Heart left ventricle (tissue), 13 donors: ENCODE results near the gene EEF2K.

Experiments used
- POLR2A ChIP-seq, 2 donors: fragments of 450-650 bp; IDR thresholded peaks; one replicate each; pipeline ENCODE4 v1.6.1; 2017; ENCODE audit warnings: antibody characterized with exemption in 2 of 2, mild to moderate bottlenecking in 2 of 2, moderate library complexity in 2 of 2
- TF ChIP-seq, protein P1 (sequence below), 12 donors: fragments of 200-600 bp; sonication (generic) in 4 of 12; IDR thresholded peaks; one replicate each; pipeline versions ENCODE4 v1.5.0 to v1.8.0; 2018 to 2022; ENCODE audit warnings: antibody characterized with exemption in 12 of 12, mild to moderate bottlenecking in 5 of 12
- donor health status: ischemic (EF 13 %, LVEDD 7.1; RV severe dilation, severe dysfunction).
- donor health status: DM: no; HTN: yes; CAD: no.
- donor health status: DM: no; HTN: no; CAD: no.
- donor health status: ischemic (EF 25% LVEDD 6.9; RV normal size, moderate dysfunction).
- donor health status: ischemic (EF 25% LVEDD 5.7; RV mildly dilated, moderate dysfunction).
- donor health status: ischemic (EF 35%, LVEDD 5.7; RV mildly dilated, moderate dysfunction).
- donor health status: nonischemic (EF 11% LVEDD 7.7; RV severe dilation, severe dysfunction).
- donor health status: DM: yes; HTN: yes; CAD: no.
- donor health status: PGD.
- donor health status: ischemic (EF 29% LVEDD 5.4; RV normal size, mild dysfunction).
- donor health status: nonischemic (EF 23%, LVEDD 6.1; RV moderate dilation, normal function).

DNA sequence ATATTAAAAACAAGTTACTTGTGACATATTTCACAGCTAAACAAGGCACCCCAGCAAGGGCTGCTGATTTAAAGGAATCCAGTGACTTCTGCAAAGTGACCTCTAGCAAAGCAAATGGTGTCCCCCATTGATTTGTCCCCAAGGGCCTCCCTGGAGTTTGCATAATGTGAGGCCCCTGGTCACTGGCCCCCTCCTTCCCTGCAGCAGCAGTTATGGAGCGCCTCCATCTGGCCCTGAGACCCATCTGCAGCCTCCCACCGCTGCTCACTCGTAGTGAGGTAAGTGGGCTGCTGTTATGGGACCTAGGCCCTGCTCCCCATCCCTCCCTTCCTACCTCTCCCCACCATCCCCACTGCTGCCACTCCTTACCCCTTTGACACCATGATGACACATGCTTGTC is 19.6 kb upstream of the EEF2K start:
- TF ChIP-seq, protein P1, sequence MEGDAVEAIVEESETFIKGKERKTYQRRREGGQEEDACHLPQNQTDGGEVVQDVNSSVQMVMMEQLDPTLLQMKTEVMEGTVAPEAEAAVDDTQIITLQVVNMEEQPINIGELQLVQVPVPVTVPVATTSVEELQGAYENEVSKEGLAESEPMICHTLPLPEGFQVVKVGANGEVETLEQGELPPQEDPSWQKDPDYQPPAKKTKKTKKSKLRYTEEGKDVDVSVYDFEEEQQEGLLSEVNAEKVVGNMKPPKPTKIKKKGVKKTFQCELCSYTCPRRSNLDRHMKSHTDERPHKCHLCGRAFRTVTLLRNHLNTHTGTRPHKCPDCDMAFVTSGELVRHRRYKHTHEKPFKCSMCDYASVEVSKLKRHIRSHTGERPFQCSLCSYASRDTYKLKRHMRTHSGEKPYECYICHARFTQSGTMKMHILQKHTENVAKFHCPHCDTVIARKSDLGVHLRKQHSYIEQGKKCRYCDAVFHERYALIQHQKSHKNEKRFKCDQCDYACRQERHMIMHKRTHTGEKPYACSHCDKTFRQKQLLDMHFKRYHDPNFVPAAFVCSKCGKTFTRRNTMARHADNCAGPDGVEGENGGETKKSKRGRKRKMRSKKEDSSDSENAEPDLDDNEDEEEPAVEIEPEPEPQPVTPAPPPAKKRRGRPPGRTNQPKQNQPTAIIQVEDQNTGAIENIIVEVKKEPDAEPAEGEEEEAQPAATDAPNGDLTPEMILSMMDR (IDR thresholded peaks at IDR 0.05) = no peak
- TF ChIP-seq POLR2A (IDR thresholded peaks at IDR 0.05) = no peak
